SKM-1 (cell line): ENCODE results near the gene STON2.

Experiments
- DNase-seq: peaks from one replicate; lab custom pipeline; 2025; ENCODE audit not compliant: unreplicated experiment; lab: John Stamatoyannopoulos, UW

Gene STON2

GRCh38 chr14:81340201-81340600 lies 59.9 kb downstream of the STON2 start:
- no peak for DNase-seq

GRCh38 chr14:81337073-81337472 lies 63.1 kb downstream of the STON2 start:
- no peak for DNase-seq

GRCh38 chr14:81336009-81336408 lies 64.1 kb downstream of the STON2 start:
- DNase-seq = no peak

- no peak for DNase-seq
Observed at GRCh38 chr14:81332725-81333124, 67.4 kb downstream of the STON2 start.

GRCh38 chr14:81331229-81332021 lies 68.7 kb downstream of the STON2 start:
- DNase-seq = no peak

GRCh38 chr14:81330619-81331122 lies 69.5 kb downstream of the STON2 start:
- no peak for DNase-seq

GRCh38 chr14:81329640-81330381 lies 70.3 kb downstream of the STON2 start:
- no peak for DNase-seq

GRCh38 chr14:81326451-81326850 lies 73.7 kb downstream of the STON2 start:
- DNase-seq = no peak

GRCh38 chr14:81324011-81324410 lies 76.1 kb downstream of the STON2 start:
- DNase-seq = no peak

GRCh38 chr14:81323093-81323492 lies 77.0 kb downstream of the STON2 start:
- DNase-seq = no peak

GRCh38 chr14:81319946-81320345 lies 80.2 kb downstream of the STON2 start:
- DNase-seq = no peak

- DNase-seq = no peak
Observed at GRCh38 chr14:81319314-81319713, 80.8 kb downstream of the STON2 start.

- no peak for DNase-seq
Observed at GRCh38 chr14:81315341-81315740, 84.8 kb downstream of the STON2 start.

GRCh38 chr14:81314443-81315175 lies 85.5 kb downstream of the STON2 start:
- no peak for DNase-seq

- no peak for DNase-seq
Observed at GRCh38 chr14:81313775-81314429, 86.2 kb downstream of the STON2 start.

GRCh38 chr14:81313200-81313599 lies 86.9 kb downstream of the STON2 start:
- DNase-seq = no peak

GRCh38 chr14:81312289-81312876 lies 87.7 kb downstream of the STON2 start:
- DNase-seq = no peak

- no peak for DNase-seq
Observed at GRCh38 chr14:81311778-81312177, 88.3 kb downstream of the STON2 start.

GRCh38 chr14:81311141-81311540 lies 89.0 kb downstream of the STON2 start:
- no peak for DNase-seq

GRCh38 chr14:81310606-81311005 lies 89.5 kb downstream of the STON2 start:
- no peak for DNase-seq

GRCh38 chr14:81309511-81309910 lies 90.6 kb downstream of the STON2 start:
- DNase-seq = no peak
